ENCODE results near the gene PLAAT3. TPM values are rescaled to one million over a fixed set of nuclear protein-coding genes. Genes with fewer than 3 reads are reported as not detected.

Gene PLAAT3
- total RNA-seq, 4 donors from 2014 or later = 58.0 to 76.5 (median 67.5) TPM

- DNase-seq (no peak), ATAC-seq (no peak)
Measured at GRCh38 chr11:63560506-63561180, 53.6 kb downstream of the PLAAT3 start.

GRCh38 chr11:63558459-63559157 lies 55.6 kb downstream of the PLAAT3 start:
- ATAC-seq (no peak), DNase-seq (no peak)
- no peak for TF ChIP-seq POLR2A (IDR thresholded peaks at IDR 0.05)
- TF ChIP-seq CTCF (IDR thresholded peaks at IDR 0.05 in 4 of 5, conservative IDR thresholded peaks at IDR 0.05 in 1 of 5) = no peak
- intact Hi-C loops (cut with DNase I; ENCODE audit: low total_unique reads) = no loop called here
- no peaks in the 10 kb centered on the region for H3K36me3 ChIP-seq
- no peaks in the 10 kb centered on the region for H3K9me3 ChIP-seq
- H3K4me1 ChIP-seq = no peaks in the 10 kb centered on the region
- H3K27me3 ChIP-seq = no peaks in the 10 kb centered on the region
- no peak overlapping the region for H3K27ac ChIP-seq
- in situ Hi-C loops (cut with MboI; ENCODE audit: low sequenced_read_pairs in 4 of 4) = no loop called here
- no peak overlapping the region for H3K4me3 ChIP-seq

More at GRCh38 chr11:63560506-63561180, 53.6 kb downstream of the PLAAT3 start:
- no peaks in the 10 kb centered on the region for H3K4me1 ChIP-seq
- H3K27ac ChIP-seq = no peak overlapping the region
- H3K4me3 ChIP-seq = no peak overlapping the region
- no peaks in the 10 kb centered on the region for H3K36me3 ChIP-seq
- H3K9me3 ChIP-seq = no peaks in the 10 kb centered on the region
- in situ Hi-C loops (cut with MboI; ENCODE audit: low sequenced_read_pairs in 4 of 4) (no loop called here), intact Hi-C loops (cut with DNase I; ENCODE audit: low total_unique reads) (no loop called here)
- TF ChIP-seq CTCF (IDR thresholded peaks at IDR 0.05 in 4 of 5, conservative IDR thresholded peaks at IDR 0.05 in 1 of 5) = no peak
- TF ChIP-seq POLR2A (IDR thresholded peaks at IDR 0.05) = no peak
- no peaks in the 10 kb centered on the region for H3K27me3 ChIP-seq

DNA sequence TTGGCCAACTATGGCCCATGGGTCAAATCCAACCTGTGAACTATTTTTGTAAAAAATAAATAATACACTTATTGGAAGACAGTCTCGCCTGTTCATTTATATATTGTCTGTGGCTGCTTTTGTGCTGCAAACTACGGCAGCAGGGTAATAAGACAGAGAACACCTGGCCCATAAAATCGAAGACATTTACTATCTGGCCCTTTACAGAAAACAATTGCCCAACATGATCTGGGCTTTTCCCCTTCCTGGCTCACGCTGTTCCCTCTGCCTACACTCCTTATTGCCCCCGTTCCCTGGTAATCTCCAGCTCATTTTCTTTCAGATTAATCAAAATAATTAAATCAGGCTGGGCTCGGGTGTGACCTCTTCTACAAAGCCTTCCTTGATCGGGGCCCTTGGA lies 56.7 kb downstream of the PLAAT3 start:
- in situ Hi-C loops (cut with MboI; ENCODE audit: low sequenced_read_pairs in 4 of 4) = no loop called here
- no peak overlapping the region for H3K27ac ChIP-seq
- H3K36me3 ChIP-seq = no peaks in the 10 kb centered on the region
- intact Hi-C loops (cut with DNase I; ENCODE audit: low total_unique reads) = no loop called here
- no peaks in the 10 kb centered on the region for H3K27me3 ChIP-seq
- no peaks in the 10 kb centered on the region for H3K4me1 ChIP-seq
- no peak for TF ChIP-seq CTCF (IDR thresholded peaks at IDR 0.05 in 4 of 5, conservative IDR thresholded peaks at IDR 0.05 in 1 of 5)
- TF ChIP-seq POLR2A (IDR thresholded peaks at IDR 0.05) = no peak
- H3K9me3 ChIP-seq = no peaks in the 10 kb centered on the region
- ATAC-seq (no peak), DNase-seq (no peak)
- H3K4me3 ChIP-seq = no peak overlapping the region

DNA sequence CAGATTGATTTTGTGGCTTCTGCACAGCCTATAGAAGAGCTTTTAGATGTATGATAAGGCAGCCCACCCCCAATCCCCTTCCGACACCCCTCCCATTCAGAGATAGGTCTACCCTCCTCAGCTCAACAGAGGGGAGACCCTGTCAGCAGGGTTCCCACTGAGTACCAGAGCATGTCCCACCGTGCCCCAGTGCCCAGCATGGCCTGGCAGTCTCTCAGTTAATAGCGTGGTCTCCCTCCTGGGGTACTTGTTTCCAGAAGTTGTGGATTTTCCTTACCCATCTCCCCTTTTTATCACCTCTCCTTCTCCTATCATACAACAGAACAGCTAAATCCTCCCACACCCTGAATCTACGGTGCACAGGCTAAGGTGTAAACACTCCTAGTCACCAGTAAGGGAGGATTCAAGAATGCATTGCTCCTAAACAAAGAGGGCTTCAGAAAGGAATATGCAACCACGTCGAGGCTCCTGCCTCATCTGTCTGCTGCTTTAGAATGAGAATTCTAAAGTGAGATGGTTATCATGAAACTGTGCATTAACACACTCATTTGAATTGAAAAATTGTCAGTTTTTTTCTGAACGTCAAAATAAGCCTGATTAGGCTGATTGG lies 57.7 kb downstream of the PLAAT3 start:
- in situ Hi-C loops (cut with MboI; ENCODE audit: low sequenced_read_pairs in 4 of 4) = no loop called here
- Histone ChIP-seq H3K27me3 (no peaks in the 10 kb centered on the region), H3K4me1 (peaks cover 0 to under 1% of the 10 kb centered on the region in 2 donors), H3K4me3 (no peak overlapping the region), H3K9me3 (no peaks in the 10 kb centered on the region), H3K36me3 (no peaks in the 10 kb centered on the region), H3K27ac (no peak overlapping the region)
- TF ChIP-seq POLR2A (IDR thresholded peaks at IDR 0.05) = no peak
- no peak for TF ChIP-seq CTCF (IDR thresholded peaks at IDR 0.05 in 4 of 5, conservative IDR thresholded peaks at IDR 0.05 in 1 of 5)
- ATAC-seq = no peak
- no peak for DNase-seq
- intact Hi-C loops (cut with DNase I; ENCODE audit: low total_unique reads) = no loop called here
